HepG2 (cell line): ENCODE measurements around the gene CNP.

Experiments
- CEBPZ ChIP-seq: IDR thresholded peaks from 2 replicates; pipeline ENCODE4 v1.6.1; 2012; ENCODE audit warnings: low read length, improper control_type of control experiment
- CTCF ChIP-seq: sonication (generic); formaldehyde crosslinking; IDR thresholded peaks from 2 replicates; pipeline ENCODE4 v1.5.0; 2020; ENCODE audit warnings: mild to moderate bottlenecking, missing genetic modification reagents, moderate library complexity
- ELF4 ChIP-seq: sonication (generic); formaldehyde crosslinking; IDR thresholded peaks from 2 replicates; pipeline ENCODE4 v1.5.0; 2020; ENCODE audit warnings: missing genetic modification reagents, mild to moderate bottlenecking, moderate library complexity, borderline replicate concordance
- EP300 ChIP-seq, 3 experiments: sonication (generic) in 1 of 3; formaldehyde crosslinking in 1 of 3; IDR thresholded peaks; 2 replicates each; pipeline versions ENCODE4 v1.5.1 to v1.6.1; 2011 to 2020; ENCODE audit warnings: low read depth in 2 of 3, low read length in 2 of 3, borderline replicate concordance in 1 of 3, improper control_type of control experiment in 1 of 3, mild to moderate bottlenecking in 1 of 3, missing genetic modification reagents in 1 of 3, moderate library complexity in 1 of 3
- STAG1 ChIP-seq: sonication (generic); formaldehyde crosslinking; IDR thresholded peaks from 2 replicates; pipeline ENCODE4 v1.4.0; 2020; ENCODE audit warnings: missing genetic modification reagents
- TCF7L2 ChIP-seq: IDR thresholded peaks from 2 replicates; pipeline ENCODE4 v1.6.1; 2011; ENCODE audit warnings: mild to moderate bottlenecking, low read depth, low read length, moderate library complexity
- ZNF34 ChIP-seq: sonication (generic); formaldehyde crosslinking; IDR thresholded peaks from 2 replicates; pipeline ENCODE4 v1.4.0; 2020; ENCODE audit warnings: mild to moderate bottlenecking, missing genetic modification reagents, borderline replicate concordance
- ZNF350 ChIP-seq: sonication (generic); formaldehyde crosslinking; IDR thresholded peaks from 2 replicates; pipeline ENCODE4 v1.4.0; 2020; ENCODE audit warnings: mild to moderate bottlenecking, low read depth, missing genetic modification reagents, borderline replicate concordance
- ZSCAN29 ChIP-seq: sonication (generic); formaldehyde crosslinking; conservative IDR thresholded peaks from 2 replicates; pipeline ENCODE4 v1.4.0; 2020; ENCODE audit warnings: mild to moderate bottlenecking, missing genetic modification reagents

- TF ChIP-seq ZNF350, result no peak
- no peak for TF ChIP-seq ZNF34 (CRISPR knock-in tag)
- TF ChIP-seq ELF4, result no peak
- no peak for TF ChIP-seq ZSCAN29 (CRISPR knock-in tag)
- no peak for TF ChIP-seq TCF7L2
- TF ChIP-seq CEBPZ, result no peak
- peak in 1 of 2 experiments; percentile 39; a peak in 1 of 4 replicates for TF ChIP-seq EP300 (IDR thresholded peaks at IDR 0.05; ENCODE audit: low read depth in 2 of 2, low read length in 2 of 2)
- TF ChIP-seq EP300 (CRISPR knock-in tag; IDR thresholded peaks at IDR 0.05; ENCODE audit: borderline replicate concordance), result no peak
- TF ChIP-seq CTCF (CRISPR knock-in tag), result no peak
- TF ChIP-seq STAG1 (CRISPR knock-in tag), result no peak
These were observed 36.3 kb downstream of the CNP start for GRCh38 chr17:42002792-42003301.
